ENCODE data around the gene ABHD13.

DNA sequence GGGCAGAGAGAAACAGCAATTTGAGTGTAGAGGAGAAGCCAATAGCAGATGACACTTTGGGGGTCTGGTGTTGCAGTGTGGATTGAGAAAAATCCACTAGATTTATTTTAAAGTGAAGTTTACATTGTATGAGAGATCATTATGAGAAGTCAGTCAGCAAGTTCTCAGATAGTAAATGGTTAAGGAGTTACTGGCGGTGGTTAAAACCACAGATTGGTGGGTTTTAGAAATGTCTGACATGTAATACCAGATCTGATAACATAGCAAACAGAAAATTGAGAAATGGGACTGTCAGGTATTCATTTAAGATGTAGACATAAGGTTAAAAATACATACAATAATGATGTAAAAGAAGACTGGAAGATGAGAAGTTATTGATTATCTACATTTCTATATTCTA is 7.2 kb downstream of the ABHD13 start:
- TF ChIP-seq CEBPB (IDR thresholded peaks at IDR 0.05) (no peak), EP300 (IDR thresholded peaks at IDR 0.05; ENCODE audit: borderline replicate concordance) (no peak), CREB1 (IDR thresholded peaks at IDR 0.05; ENCODE audit: low read depth) (no peak), RAD21 (IDR thresholded peaks at IDR 0.05; ENCODE audit: low read depth) (no peak), YY1 (IDR thresholded peaks at IDR 0.05; ENCODE audit: low read depth) (no peak), TCF12 (IDR thresholded peaks at IDR 0.05; ENCODE audit: low read depth) (no peak), EGR1 (IDR thresholded peaks at IDR 0.05) (no peak)
